Erythroblast (primary cell): ENCODE results near the gene LACTBL1.

Source experiments
- DNase-seq, 2 experiments: peaks; one replicate each; lab custom pipeline; 2025; lab: John Stamatoyannopoulos, UW
- GATA1 ChIP-seq: IDR thresholded peaks from 2 replicates; pipeline ENCODE4 v1.6.1; 2011; ENCODE audit warnings: low read depth, mild to moderate bottlenecking, control low read depth, low read length, moderate library complexity
- POLR2A ChIP-seq: IDR thresholded peaks from 2 replicates; pipeline ENCODE4 v1.6.1; 2011; ENCODE audit warnings: mild to moderate bottlenecking, low read length

Gene LACTBL1

DNA sequence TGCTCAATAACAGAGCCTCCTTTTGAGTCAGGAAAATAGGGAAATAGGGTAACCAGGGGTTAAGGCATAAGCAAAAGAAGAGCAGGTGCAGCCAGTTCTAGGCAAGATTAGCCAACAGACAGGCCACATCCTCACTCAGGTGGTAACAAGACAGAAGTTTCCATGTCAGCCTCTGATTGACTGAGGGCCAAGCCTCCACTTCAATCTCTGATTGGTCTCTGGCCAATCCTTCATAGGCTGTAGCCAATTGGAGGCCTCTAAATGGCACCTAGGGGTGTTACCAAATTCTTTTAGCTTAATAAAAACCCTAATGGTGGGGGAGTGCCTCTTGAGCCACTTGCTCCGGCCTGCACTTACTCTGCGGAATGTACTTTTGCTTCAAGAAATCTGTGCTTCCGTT is 37.2 kb downstream of the LACTBL1 start:
- DNase-seq: no peak
- no peak for TF ChIP-seq POLR2A
- no peak for TF ChIP-seq GATA1

GRCh38 chr1:22932803-22933470 is 39.7 kb downstream of the LACTBL1 start:
- TF ChIP-seq POLR2A: no peak
- TF ChIP-seq GATA1: no peak
- no peak for DNase-seq

DNA sequence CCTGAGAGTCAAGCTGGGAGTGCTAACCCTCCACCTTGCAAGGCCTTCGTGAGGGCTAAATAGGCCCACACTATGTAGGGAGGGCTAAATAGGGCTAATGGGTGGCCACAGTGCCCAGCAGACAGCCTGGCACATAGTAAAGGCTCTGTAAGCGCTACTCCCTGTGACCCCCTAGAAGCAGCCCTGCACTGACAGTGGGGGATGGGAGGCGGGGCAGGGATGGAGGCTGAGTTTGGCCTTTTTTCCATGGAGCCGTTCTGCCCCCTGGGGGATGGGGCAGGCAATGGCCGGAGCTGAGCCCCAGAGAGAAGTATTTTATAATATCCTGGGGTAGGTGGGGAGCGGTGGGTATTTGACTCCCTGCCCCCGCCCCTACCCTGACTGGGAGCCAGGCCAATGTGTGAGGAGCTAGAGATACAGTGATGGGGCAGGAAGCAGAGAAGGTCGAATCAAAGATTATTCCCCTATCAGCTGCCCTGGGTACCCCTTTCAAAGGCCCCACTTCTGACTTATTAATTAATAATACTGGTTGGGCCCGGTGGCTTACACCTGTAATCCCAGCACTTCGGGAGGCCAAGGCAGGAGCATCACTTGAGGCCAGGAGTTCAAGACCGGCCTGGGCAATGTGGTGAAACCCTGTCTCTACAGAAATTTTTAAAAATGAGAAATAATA is 42.3 kb downstream of the LACTBL1 start:
- TF ChIP-seq GATA1 (no peak), POLR2A (no peak)
- DNase-seq: peak; percentile 36 to 49

GRCh38 chr1:22925111-22925510 is 47.6 kb downstream of the LACTBL1 start:
- DNase-seq: no peak
- TF ChIP-seq GATA1 (no peak), POLR2A (no peak)

GRCh38 chr1:22922640-22923039 is 50.0 kb downstream of the LACTBL1 start:
- TF ChIP-seq POLR2A: no peak
- no peak for TF ChIP-seq GATA1
- DNase-seq: no peak

DNA sequence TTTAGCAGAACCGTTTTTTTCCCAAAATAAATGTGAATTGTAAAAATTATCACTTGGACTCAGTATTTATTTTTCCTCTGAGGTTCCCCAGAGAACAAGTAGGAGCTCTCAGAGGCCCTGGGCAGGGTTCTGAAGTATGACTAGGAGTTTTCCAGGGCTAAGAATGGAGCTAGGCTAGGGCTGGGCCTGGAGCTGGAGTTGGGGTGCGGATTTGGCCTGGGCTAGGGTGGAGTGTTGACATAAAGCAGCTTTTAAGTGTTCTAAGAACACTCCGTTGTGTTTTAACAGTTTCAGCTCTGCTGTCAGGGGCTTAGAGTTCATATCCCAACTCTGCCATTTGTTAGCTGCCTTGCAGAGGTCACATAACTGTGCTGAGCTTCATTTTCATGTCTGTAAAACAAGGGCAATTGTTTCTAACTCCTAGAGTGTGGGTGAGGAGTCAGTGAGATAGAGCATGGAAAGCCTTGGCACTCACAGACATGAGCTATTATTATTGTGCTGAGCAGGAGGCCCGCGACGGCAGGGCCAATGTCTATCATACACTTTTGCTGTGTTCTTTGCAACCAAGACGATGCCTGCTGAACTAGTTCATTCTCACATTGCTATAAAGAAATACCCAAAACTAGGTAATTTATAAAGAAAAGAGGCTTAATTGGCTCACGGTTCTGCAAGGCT is 51.1 kb downstream of the LACTBL1 start:
- no peak for DNase-seq

GRCh38 chr1:22920734-22921451 is 51.8 kb downstream of the LACTBL1 start:
- DNase-seq: no peak
- TF ChIP-seq GATA1 (no peak), POLR2A (no peak)

More for the DNA sequence above, 51.1 kb downstream of the LACTBL1 start:
- TF ChIP-seq GATA1 (no peak), POLR2A (no peak)

DNA sequence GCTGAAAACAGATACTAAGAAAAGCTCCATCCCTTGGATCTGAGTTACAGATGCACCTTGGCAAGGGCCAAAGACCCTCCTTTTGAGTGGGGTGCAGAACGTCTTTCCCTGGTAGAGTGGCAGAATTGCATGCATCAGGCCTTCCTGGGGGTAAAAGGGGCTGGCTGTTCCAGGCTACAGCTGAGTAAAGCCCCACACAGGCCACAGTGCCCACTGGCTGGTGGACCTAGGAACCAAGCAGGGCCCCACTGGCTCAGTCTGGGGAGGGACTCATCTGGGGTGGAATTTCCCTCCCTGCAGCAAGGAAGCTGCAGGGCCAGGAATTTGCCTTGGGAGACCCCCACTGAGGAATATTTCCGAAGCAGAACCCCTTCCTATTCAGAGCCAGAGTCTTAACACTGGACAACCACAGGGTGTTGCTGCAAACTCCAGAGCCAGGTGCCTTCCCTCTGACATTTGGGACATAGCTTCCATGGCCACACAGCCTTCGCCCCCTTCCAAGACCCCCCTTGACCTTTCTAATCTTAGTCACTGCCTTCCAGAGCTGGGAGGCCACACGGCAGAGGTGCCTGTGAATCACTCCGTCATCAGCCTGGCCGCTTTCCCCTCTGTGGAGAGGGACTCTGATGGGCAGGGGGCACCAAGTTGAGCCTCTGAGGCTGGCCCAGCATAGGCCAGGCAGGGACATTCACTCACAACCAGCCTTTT is 52.5 kb downstream of the LACTBL1 start:
- TF ChIP-seq GATA1 (no peak), POLR2A (no peak)
- DNase-seq: no peak

- DNase-seq: no peak
- TF ChIP-seq POLR2A: no peak
- TF ChIP-seq GATA1: no peak
Observed at GRCh38 chr1:22919341-22920025, 53.2 kb downstream of the LACTBL1 start.

DNA sequence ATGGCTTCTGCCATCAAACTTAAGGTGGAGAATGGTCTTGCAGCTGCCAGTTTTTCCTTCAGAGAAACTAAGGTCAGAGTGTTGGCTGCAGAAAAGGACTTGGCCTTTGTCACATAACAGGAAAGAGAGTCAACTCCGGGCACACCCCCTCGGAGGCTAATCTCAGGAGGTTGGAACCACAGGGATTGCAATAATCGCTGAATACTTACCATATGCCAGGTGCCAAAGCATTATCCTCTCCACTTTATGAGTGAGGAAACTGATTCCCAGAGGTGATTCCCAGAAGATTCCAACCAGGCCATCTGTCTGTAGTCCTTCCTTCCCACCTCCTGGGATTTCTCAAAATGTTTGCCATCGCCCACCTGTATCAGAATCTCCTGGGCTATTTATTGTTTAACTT is 54.0 kb downstream of the LACTBL1 start:
- no peak for TF ChIP-seq GATA1
- TF ChIP-seq POLR2A: no peak
- DNase-seq: no peak

GRCh38 chr1:22917989-22918388 is 54.7 kb downstream of the LACTBL1 start:
- DNase-seq: no peak
- no peak for TF ChIP-seq POLR2A
- TF ChIP-seq GATA1: no peak

DNA sequence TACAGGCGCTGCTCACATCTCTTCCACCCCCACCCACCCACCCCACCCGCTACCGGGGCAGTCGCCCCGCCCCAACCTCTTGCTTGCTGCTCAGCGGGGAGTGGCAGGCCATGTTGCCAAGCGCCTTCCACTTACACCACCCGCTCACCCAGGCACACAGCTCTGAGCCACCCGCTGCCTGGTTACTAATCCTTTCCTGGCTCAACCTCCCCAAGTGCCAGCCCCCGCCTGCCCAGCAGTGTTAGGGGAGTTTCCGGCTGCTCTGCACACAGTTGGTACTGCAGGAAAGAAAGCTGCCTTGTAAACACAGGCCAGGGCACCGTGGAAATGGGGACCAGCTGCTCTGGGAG is 56.2 kb downstream of the LACTBL1 start:
- no peak for DNase-seq
- no peak for TF ChIP-seq GATA1
- no peak for TF ChIP-seq POLR2A

GRCh38 chr1:22915816-22916470 is 56.7 kb downstream of the LACTBL1 start:
- TF ChIP-seq GATA1 (no peak), POLR2A (no peak)
- DNase-seq: no peak

DNA sequence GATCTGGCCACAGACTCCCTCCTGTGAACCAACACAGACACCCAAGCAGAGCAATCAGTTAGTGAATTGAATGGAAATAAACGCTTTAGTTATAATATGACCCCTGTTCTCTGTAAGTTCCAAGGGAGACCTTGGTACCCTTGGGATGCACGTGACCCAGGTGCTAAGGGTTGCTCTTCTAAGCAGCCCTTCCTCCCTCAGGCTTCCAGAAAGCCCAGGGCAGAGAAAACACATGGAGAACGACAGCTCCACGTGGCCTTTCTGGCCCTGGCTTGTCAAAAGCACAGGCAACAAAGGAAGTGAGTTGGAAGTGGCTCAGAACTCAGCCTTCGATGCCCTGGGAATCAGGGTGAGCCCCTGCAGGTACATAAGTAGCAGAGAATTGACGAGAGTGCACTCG is 57.4 kb downstream of the LACTBL1 start:
- TF ChIP-seq GATA1 (no peak), POLR2A (no peak)
- no peak for DNase-seq
